ENCODE measurements around the gene CDH15. TPM values are rescaled to one million over a fixed set of nuclear protein-coding genes. Genes with fewer than 3 reads are reported as not detected.
"Not testable (repeated sequence)": the region's sequence is repeated elsewhere in the genome, so short reads cannot be mapped to it uniquely, and the experiment has no call there.

The CDH15 gene
- total and polyA plus RNA-seq, 2 of the 13 experiments (the other 11 are each of a cell fraction or from before 2014, with no cell fraction given) = 0.74 to 2.2 TPM

DNA sequence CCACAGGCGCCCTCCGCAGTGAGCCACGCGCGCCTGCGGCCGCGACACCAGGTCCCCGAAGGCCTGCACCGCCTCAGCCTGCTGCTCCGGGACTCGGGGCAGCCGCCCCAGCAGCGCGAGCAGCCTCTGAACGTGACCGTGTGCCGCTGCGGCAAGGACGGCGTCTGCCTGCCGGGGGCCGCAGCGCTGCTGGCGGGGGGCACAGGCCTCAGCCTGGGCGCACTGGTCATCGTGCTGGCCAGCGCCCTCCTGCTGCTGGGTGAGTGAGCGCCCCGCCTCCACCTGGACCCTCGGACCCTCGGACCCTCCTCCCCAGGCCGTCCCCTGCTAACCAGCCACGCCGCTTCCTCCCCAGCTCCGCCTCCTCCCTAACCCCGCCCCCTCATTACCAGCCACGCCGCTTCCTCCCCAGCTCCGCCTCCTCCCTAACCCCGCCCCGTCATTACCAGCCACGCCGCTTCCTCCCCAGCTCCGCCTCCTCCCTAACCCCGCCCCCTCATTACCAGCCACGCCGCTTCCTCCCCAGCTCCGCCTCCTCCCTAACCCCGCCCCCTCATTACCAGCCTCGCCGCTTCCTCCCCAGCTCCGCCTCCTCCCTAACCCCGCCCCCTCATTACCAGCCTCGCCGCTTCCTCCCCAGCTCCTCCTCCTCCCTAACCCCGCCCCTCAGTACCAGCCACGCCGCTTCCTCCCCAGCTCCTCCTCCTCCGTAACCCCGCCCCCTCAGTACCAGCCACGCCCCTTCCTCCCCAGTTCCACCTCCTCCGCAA lies 20.8 kb downstream of the CDH15 start (continued):
- TF ChIP-seq, protein P1, sequence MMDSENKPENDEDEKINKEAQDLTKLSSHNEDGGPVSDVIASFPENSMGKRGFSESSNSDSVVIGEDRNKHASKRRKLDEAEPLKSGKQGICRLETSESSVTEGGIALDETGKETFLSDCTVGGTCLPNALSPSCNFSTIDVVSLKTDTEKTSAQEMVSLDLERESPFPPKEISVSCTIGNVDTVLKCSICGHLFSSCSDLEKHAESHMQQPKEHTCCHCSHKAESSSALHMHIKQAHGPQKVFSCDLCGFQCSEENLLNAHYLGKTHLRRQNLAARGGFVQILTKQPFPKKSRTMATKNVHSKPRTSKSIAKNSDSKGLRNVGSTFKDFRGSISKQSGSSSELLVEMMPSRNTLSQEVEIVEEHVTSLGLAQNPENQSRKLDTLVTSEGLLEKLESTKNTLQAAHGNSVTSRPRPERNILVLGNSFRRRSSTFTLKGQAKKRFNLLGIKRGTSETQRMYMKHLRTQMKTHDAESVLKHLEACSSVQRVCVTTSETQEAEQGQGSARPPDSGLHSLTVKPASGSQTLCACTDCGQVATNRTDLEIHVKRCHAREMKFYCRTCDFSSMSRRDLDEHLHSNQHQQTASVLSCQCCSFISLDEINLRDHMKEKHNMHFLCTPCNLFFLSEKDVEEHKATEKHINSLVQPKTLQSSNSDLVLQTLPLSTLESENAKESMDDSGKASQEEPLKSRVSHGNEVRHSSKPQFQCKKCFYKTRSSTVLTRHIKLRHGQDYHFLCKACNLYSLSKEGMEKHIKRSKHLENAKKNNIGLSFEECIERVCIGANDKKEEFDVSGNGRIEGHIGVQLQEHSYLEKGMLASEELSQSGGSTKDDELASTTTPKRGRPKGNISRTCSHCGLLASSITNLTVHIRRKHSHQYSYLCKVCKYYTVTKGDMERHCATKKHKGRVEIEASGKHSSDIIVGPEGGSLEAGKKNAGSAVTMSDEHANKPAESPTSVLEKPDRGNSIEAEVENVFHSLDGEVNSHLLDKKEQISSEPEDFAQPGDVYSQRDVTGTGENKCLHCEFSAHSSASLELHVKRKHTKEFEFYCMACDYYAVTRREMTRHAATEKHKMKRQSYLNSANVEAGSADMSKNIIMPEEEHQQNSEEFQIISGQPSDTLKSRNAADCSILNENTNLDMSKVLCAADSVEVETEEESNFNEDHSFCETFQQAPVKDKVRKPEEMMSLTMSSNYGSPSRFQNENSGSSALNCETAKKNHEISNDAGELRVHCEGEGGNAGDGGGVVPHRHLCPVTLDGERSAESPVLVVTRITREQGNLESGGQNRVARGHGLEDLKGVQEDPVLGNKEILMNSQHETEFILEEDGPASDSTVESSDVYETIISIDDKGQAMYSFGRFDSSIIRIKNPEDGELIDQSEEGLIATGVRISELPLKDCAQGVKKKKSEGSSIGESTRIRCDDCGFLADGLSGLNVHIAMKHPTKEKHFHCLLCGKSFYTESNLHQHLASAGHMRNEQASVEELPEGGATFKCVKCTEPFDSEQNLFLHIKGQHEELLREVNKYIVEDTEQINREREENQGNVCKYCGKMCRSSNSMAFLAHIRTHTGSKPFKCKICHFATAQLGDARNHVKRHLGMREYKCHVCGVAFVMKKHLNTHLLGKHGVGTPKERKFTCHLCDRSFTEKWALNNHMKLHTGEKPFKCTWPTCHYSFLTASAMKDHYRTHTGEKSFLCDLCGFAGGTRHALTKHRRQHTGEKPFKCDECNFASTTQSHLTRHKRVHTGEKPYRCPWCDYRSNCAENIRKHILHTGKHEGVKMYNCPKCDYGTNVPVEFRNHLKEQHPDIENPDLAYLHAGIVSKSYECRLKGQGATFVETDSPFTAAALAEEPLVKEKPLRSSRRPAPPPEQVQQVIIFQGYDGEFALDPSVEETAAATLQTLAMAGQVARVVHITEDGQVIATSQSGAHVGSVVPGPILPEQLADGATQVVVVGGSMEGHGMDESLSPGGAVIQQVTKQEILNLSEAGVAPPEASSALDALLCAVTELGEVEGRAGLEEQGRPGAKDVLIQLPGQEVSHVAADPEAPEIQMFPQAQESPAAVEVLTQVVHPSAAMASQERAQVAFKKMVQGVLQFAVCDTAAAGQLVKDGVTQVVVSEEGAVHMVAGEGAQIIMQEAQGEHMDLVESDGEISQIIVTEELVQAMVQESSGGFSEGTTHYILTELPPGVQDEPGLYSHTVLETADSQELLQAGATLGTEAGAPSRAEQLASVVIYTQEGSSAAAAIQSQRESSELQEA (CRISPR knock-in tag; IDR thresholded peaks at IDR 0.05; ENCODE audit: not compliant biosample characterization) = peak; percentile 31
- TF ChIP-seq, protein P2, sequence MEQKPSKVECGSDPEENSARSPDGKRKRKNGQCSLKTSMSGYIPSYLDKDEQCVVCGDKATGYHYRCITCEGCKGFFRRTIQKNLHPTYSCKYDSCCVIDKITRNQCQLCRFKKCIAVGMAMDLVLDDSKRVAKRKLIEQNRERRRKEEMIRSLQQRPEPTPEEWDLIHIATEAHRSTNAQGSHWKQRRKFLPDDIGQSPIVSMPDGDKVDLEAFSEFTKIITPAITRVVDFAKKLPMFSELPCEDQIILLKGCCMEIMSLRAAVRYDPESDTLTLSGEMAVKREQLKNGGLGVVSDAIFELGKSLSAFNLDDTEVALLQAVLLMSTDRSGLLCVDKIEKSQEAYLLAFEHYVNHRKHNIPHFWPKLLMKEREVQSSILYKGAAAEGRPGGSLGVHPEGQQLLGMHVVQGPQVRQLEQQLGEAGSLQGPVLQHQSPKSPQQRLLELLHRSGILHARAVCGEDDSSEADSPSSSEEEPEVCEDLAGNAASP (CRISPR knock-in tag; IDR thresholded peaks at IDR 0.05; ENCODE audit: borderline replicate concordance) = peak; percentile 80
- TF ChIP-seq ZNF720 (CRISPR knock-in tag; IDR thresholded peaks at IDR 0.05) = peak; percentile 97; the same call in 1 of the 2 replicates
- peak; percentile 28; the same call in 1 of the 2 replicates for TF ChIP-seq ZBTB20 (CRISPR knock-in tag; IDR thresholded peaks at IDR 0.05; ENCODE audit: borderline replicate concordance, low read depth)
- TF ChIP-seq MIER3 (CRISPR knock-in tag; IDR thresholded peaks at IDR 0.05; ENCODE audit: borderline replicate concordance) = peak; percentile 88; the same call in 1 of the 2 replicates
- peak; percentile 58 for TF ChIP-seq NRL (CRISPR knock-in tag; IDR thresholded peaks at IDR 0.05; ENCODE audit: borderline replicate concordance)
- peak; percentile 70 for TF ChIP-seq CBX1 (IDR thresholded peaks at IDR 0.05; ENCODE audit: low read depth)
- TF ChIP-seq MIER2 (CRISPR knock-in tag; IDR thresholded peaks at IDR 0.05) = peak; percentile 64; the same call in 1 of the 2 replicates
- TF ChIP-seq ZSCAN9 (CRISPR knock-in tag; IDR thresholded peaks at IDR 0.05; ENCODE audit: borderline replicate concordance) = peak; percentile 48; the same call in 1 of the 2 replicates
- peak; percentile 64 for TF ChIP-seq ZNF331 (CRISPR knock-in tag; IDR thresholded peaks at IDR 0.05)
- TF ChIP-seq SRY (CRISPR knock-in tag; IDR thresholded peaks at IDR 0.05) = peak; percentile 77
- TF ChIP-seq ZSCAN21 (CRISPR knock-in tag; IDR thresholded peaks at IDR 0.05; ENCODE audit: borderline replicate concordance) = peak; percentile 92
- peak; percentile 87 for TF ChIP-seq TARDBP (CRISPR knock-in tag; IDR thresholded peaks at IDR 0.05)
- 0 out of 2 replicates have a peak, but pooled peaks have one; percentile 68 for TF ChIP-seq ZIK1 (CRISPR knock-in tag; IDR thresholded peaks at IDR 0.05; ENCODE audit: borderline replicate concordance, low read depth)
- not testable (repeated sequence) for TF ChIP-seq ATF7 (IDR thresholded peaks at IDR 0.05)
- peak; percentile 47; the same call in 1 of the 2 replicates for TF ChIP-seq ATF7 (CRISPR knock-in tag; IDR thresholded peaks at IDR 0.05)
- TF ChIP-seq POGZ (CRISPR knock-in tag; IDR thresholded peaks at IDR 0.05) = peak; percentile 53; the same call in 1 of the 2 replicates
- peak; percentile 94 for TF ChIP-seq ZNF616 (CRISPR knock-in tag; IDR thresholded peaks at IDR 0.05; ENCODE audit: low read depth)
- TF ChIP-seq ZMYM4 (CRISPR knock-in tag; IDR thresholded peaks at IDR 0.05) = peak; percentile 77
- peak; percentile 78 for TF ChIP-seq ZNF430 (CRISPR knock-in tag; IDR thresholded peaks at IDR 0.05)
- TF ChIP-seq PCBP1 (IDR thresholded peaks at IDR 0.05; ENCODE audit: borderline replicate concordance, low read depth, low read length) = peak; percentile 93; the same call in 1 of the 2 replicates
